AG08395 (cell line): Measurements from ENCODE around the gene CMTM3.
"Not testable (repeated sequence)": the region's sequence is repeated elsewhere in the genome, so short reads cannot be mapped to it uniquely, and the experiment has no call there.

Experiments
- DNase-seq: peaks from one replicate; pipeline ENCODE4 v3.0.0; 2012; ENCODE audit warnings: mixed read lengths, low spot score

The CMTM3 gene

GRCh38 chr16:66609139-66609510 lies 4.6 kb downstream of the CMTM3 start:
- no peak for DNase-seq

- DNase-seq = no peak
Observed at GRCh38 chr16:66610111-66610820, 5.8 kb downstream of the CMTM3 start.

GRCh38 chr16:66611911-66612310 lies 7.4 kb downstream of the CMTM3 start:
- DNase-seq = not testable (repeated sequence)

- no peak for DNase-seq
Observed at GRCh38 chr16:66612422-66612821, 7.9 kb downstream of the CMTM3 start.

- no peak for DNase-seq
Observed at GRCh38 chr16:66614161-66614802, 9.8 kb downstream of the CMTM3 start.

GRCh38 chr16:66616169-66616568 lies 11.7 kb downstream of the CMTM3 start:
- no peak for DNase-seq

GRCh38 chr16:66616592-66616991 lies 12.1 kb downstream of the CMTM3 start:
- DNase-seq = no peak

GRCh38 chr16:66617010-66617434 lies 12.5 kb downstream of the CMTM3 start:
- no peak for DNase-seq

GRCh38 chr16:66617728-66618127 lies 13.2 kb downstream of the CMTM3 start:
- no peak for DNase-seq

GRCh38 chr16:66618588-66619375 lies 14.3 kb downstream of the CMTM3 start:
- peak; percentile 94 for DNase-seq

GRCh38 chr16:66619534-66620428 lies 15.3 kb downstream of the CMTM3 start:
- DNase-seq = peak; percentile 57

- no peak for DNase-seq
Observed at GRCh38 chr16:66620429-66620795, 15.9 kb downstream of the CMTM3 start.

GRCh38 chr16:66621973-66622372 lies 17.5 kb downstream of the CMTM3 start:
- no peak for DNase-seq

GRCh38 chr16:66622863-66623262 lies 18.4 kb downstream of the CMTM3 start:
- no peak for DNase-seq

GRCh38 chr16:66623755-66624154 lies 19.3 kb downstream of the CMTM3 start:
- DNase-seq = no peak

GRCh38 chr16:66627611-66628378 lies 23.3 kb downstream of the CMTM3 start:
- not testable (repeated sequence) for DNase-seq

GRCh38 chr16:66629856-66630255 lies 25.4 kb downstream of the CMTM3 start:
- no peak for DNase-seq

- DNase-seq = not testable (repeated sequence)
Observed at GRCh38 chr16:66630561-66631260, 26.2 kb downstream of the CMTM3 start.

GRCh38 chr16:66631558-66631957 lies 27.1 kb downstream of the CMTM3 start:
- DNase-seq = not testable (repeated sequence)

- no peak for DNase-seq
Observed at GRCh38 chr16:66634527-66635196, 30.2 kb downstream of the CMTM3 start.
